ENCODE measurements around the gene C2orf66. TPM values are rescaled to one million over a fixed set of nuclear protein-coding genes. Genes with fewer than 3 reads are reported as not detected.

Gene C2orf66
- total RNA-seq, 1 experiment from 2014 or later, result 0.06 TPM

DNA sequence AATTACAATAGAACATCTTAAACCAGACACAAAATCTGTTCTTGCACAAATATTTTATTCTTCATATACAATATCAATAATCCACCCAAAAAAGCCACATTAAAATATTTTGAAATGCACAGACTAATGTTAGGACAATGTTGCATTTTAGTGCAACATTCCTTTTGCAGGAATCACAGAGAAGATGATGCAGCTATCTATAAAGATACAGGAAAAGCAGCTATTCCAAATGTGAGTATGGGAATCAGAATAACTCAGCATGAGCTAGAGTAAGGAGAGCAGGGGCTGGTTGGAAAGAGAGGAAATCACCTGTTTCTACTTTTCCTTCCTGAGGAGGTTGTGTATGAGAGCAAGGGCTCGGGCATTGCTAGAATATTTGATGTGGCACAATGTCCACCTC lies 4.8 kb downstream of the C2orf66 start:
- Histone ChIP-seq H3K9me3 (replicated peaks) (no peaks in the 10 kb centered on the region; the same call in 1 of the 2 replicates), H3K27me3 (no peaks in the 10 kb centered on the region), H3K4me1 (peaks cover 8% of the 10 kb centered on the region; the same call in 1 of the 2 replicates), H3K4me3 (no peak overlapping the region), H3K36me3 (no peaks in the 10 kb centered on the region), H3K27ac (no peak overlapping the region)
- no peak for DNase-seq

- DNase-seq, result no peak
- Histone ChIP-seq H3K27me3 (no peaks in the 10 kb centered on the region), H3K36me3 (peaks cover 5% of the 10 kb centered on the region; the same call in 1 of the 2 replicates), H3K9me3 (replicated peaks) (no peaks in the 10 kb centered on the region; the same call in 1 of the 2 replicates), H3K27ac (no peak overlapping the region), H3K4me1 (no peaks in the 10 kb centered on the region; the same call in 1 of the 2 replicates), H3K4me3 (no peak overlapping the region)
Observed at GRCh38 chr2:196802401-196802800, 6.8 kb downstream of the C2orf66 start.

- H3K27me3 ChIP-seq, result no peaks in the 10 kb centered on the region
- H3K36me3 ChIP-seq, result peaks cover 11% of the 10 kb centered on the region; the same call in 1 of the 2 replicates
- no peaks in the 10 kb centered on the region; the same call in 1 of the 2 replicates for H3K4me1 ChIP-seq
- no peak for DNase-seq
- H3K4me3 ChIP-seq, result no peak overlapping the region
- H3K9me3 ChIP-seq (replicated peaks), result no peaks in the 10 kb centered on the region; the same call in 1 of the 2 replicates
- no peak overlapping the region for H3K27ac ChIP-seq
Observed at GRCh38 chr2:196801674-196802261, 7.4 kb downstream of the C2orf66 start.

GRCh38 chr2:196798980-196799379 lies 10.2 kb downstream of the C2orf66 start:
- Histone ChIP-seq H3K9me3 (replicated peaks) (no peaks in the 10 kb centered on the region; the same call in 1 of the 2 replicates), H3K27me3 (no peaks in the 10 kb centered on the region), H3K36me3 (peaks cover 24% of the 10 kb centered on the region; the same call in 1 of the 2 replicates), H3K4me3 (peak overlapping the region; percentile 70), H3K4me1 (no peaks in the 10 kb centered on the region), H3K27ac (peak overlapping the region; percentile 43)
- DNase-seq, result no peak

GRCh38 chr2:196792865-196793264 lies 16.3 kb downstream of the C2orf66 start:
- Histone ChIP-seq H3K36me3 (peaks cover 68% of the 10 kb centered on the region), H3K9me3 (replicated peaks) (no peaks in the 10 kb centered on the region), H3K27ac (no peak overlapping the region), H3K27me3 (no peaks in the 10 kb centered on the region), H3K4me3 (no peak overlapping the region), H3K4me1 (no peaks in the 10 kb centered on the region)
- DNase-seq, result no peak

- Histone ChIP-seq H3K4me3 (no peak overlapping the region), H3K36me3 (peaks cover 55% of the 10 kb centered on the region), H3K9me3 (replicated peaks) (no peaks in the 10 kb centered on the region), H3K27me3 (no peaks in the 10 kb centered on the region), H3K27ac (no peak overlapping the region), H3K4me1 (no peaks in the 10 kb centered on the region)
- no peak for DNase-seq
Observed at GRCh38 chr2:196783431-196784094, 25.6 kb downstream of the C2orf66 start.

DNA sequence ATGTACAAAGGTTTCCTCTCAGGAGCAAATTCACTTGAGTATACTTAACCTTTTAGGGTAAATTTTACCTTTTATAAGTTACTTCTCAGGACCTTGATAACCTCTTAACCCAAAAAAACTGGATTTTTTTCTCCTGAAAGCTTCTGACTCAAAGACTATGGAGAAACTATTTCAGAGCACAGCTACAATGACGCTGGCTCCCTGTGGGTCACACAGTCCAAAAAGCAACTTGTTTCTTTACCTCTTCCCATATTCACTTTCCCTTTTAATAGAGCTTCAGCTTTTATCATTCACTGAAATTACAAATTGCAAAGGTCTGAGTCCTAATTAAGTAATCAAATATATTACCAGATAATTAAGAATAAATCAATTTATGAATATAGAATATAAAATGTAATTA lies 42.1 kb downstream of the C2orf66 start:
- Histone ChIP-seq H3K9me3 (replicated peaks) (no peaks in the 10 kb centered on the region), H3K4me1 (no peaks in the 10 kb centered on the region), H3K36me3 (peaks cover 51% of the 10 kb centered on the region), H3K27me3 (no peaks in the 10 kb centered on the region), H3K4me3 (no peak overlapping the region), H3K27ac (no peak overlapping the region)
- DNase-seq, result no peak

- Histone ChIP-seq H3K27ac (no peak overlapping the region), H3K4me1 (no peaks in the 10 kb centered on the region), H3K9me3 (replicated peaks) (no peaks in the 10 kb centered on the region), H3K27me3 (no peaks in the 10 kb centered on the region), H3K4me3 (no peak overlapping the region), H3K36me3 (peaks cover 16% of the 10 kb centered on the region)
- DNase-seq, result no peak
Observed at GRCh38 chr2:196759378-196759706, 49.8 kb downstream of the C2orf66 start.

DNA sequence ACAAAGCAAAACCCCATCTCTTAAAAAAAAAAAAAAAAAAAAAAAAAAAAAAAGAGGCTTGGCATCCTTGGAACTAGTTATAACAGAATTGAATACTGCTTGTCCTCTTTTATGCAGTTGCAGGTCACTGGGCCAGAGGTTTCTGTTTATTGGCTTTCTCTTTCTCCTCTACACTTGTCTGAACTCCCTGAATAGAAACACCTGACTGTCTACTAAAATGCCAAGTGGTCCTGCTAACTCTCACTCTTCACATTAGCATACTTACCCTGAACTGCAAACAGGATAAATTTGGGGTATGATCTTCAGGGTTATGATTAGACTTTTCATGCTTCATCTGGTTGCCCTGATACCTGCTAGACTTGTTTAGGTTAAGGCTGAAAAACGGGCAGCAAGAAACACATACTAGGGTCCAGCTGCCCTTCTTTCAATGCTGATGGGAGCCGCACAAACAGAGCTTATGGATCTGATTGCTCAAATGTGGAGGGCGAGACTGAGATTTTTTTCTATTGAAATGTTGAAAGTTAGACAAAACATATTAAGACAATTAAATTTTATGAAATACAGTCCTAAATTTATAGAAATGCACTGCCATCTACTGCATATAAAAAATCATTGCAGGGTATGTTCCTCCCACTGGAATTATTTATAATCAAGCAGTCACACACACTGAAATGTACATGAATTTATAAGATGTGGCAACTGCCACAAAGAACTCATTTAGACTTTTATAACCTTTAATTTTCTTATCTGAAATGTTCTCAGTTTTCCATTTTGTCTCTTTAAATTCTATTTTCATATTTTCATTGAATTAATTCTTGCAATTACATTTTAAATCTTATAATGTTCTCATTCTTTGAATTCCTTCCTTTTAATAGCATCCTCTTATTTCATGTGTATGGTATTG lies 50.4 kb downstream of the C2orf66 start:
- H3K27ac ChIP-seq, result no peak overlapping the region
- DNase-seq, result peak in 1 of 2 experiments; percentile 8

More for the DNA sequence above, 50.4 kb downstream of the C2orf66 start:
- Histone ChIP-seq H3K36me3 (peaks cover 13% of the 10 kb centered on the region), H3K4me3 (no peak overlapping the region), H3K9me3 (replicated peaks) (no peaks in the 10 kb centered on the region), H3K4me1 (no peaks in the 10 kb centered on the region), H3K27me3 (no peaks in the 10 kb centered on the region)

Other genes with a start within 250 kb of the C2orf66 start
- gene HECW2, start 215.8 kb downstream of the C2orf66 start, total RNA-seq (2014; rRNA removed; shearing (Covaris generic)), result 2.0 and 2.4 TPM in 2 replicates
- gene CCDC150, start 169.6 kb downstream of the C2orf66 start, total RNA-seq (2014; rRNA removed; shearing (Covaris generic)), result 9.6 and 17.4 TPM in 2 replicates
- 45.1 and 52.8 TPM in 2 replicates for gene GTF3C3, start 9.7 kb downstream of the C2orf66 start, total RNA-seq (2014; rRNA removed; shearing (Covaris generic))
- 12.0 and 14.9 TPM in 2 replicates for gene PGAP1, start 117.4 kb upstream of the C2orf66 start, total RNA-seq (2014; rRNA removed; shearing (Covaris generic))